ENCODE measurements around the gene ITPR2.

Gene ITPR2

GRCh38 chr12:26717757-26718156, 115.2 kb downstream of the ITPR2 start:
- H3K4me3 ChIP-seq (ENCODE audit: low read depth, low read length) = no peak overlapping the region
- no peak for DNase-seq
- H3K4me1 ChIP-seq = peaks cover 6% of the 10 kb centered on the region
- H3K9me3 ChIP-seq = no peaks in the 10 kb centered on the region
- peaks cover 3% of the 10 kb centered on the region; the same call in 1 of the 2 replicates for H3K27me3 ChIP-seq
- TF ChIP-seq CTCF (IDR thresholded peaks at IDR 0.05; ENCODE audit: low read depth, low read length) = no peak
- H3K36me3 ChIP-seq = no peaks in the 10 kb centered on the region

- Histone ChIP-seq H3K36me3 (no peaks in the 10 kb centered on the region), H3K4me1 (no peaks in the 10 kb centered on the region), H3K4me3 (ENCODE audit: low read depth, low read length) (no peak overlapping the region), H3K9me3 (no peaks in the 10 kb centered on the region), H3K27me3 (peaks cover 3% of the 10 kb centered on the region; the same call in 1 of the 2 replicates)
- TF ChIP-seq CTCF (IDR thresholded peaks at IDR 0.05; ENCODE audit: low read depth, low read length) = no peak
- DNase-seq = no peak
Measured at GRCh38 chr12:26715232-26715631, 117.8 kb downstream of the ITPR2 start.

GRCh38 chr12:26713885-26714383, 119.1 kb downstream of the ITPR2 start:
- no peak for DNase-seq
- Histone ChIP-seq H3K4me3 (ENCODE audit: low read depth, low read length) (no peak overlapping the region), H3K9me3 (no peaks in the 10 kb centered on the region), H3K27me3 (peaks cover 3% of the 10 kb centered on the region; the same call in 1 of the 2 replicates), H3K4me1 (no peaks in the 10 kb centered on the region), H3K36me3 (no peaks in the 10 kb centered on the region)
- no peak for TF ChIP-seq CTCF (IDR thresholded peaks at IDR 0.05; ENCODE audit: low read depth, low read length)

GRCh38 chr12:26712892-26713291, 120.1 kb downstream of the ITPR2 start:
- no peak overlapping the region for H3K4me3 ChIP-seq (ENCODE audit: low read depth, low read length)
- no peak for DNase-seq
- H3K4me1 ChIP-seq = no peaks in the 10 kb centered on the region
- no peaks in the 10 kb centered on the region for H3K9me3 ChIP-seq
- no peaks in the 10 kb centered on the region for H3K36me3 ChIP-seq
- 0 out of 2 replicates have a peak, but pooled peaks cover 3% of the 10 kb centered on the region for H3K27me3 ChIP-seq
- no peak for TF ChIP-seq CTCF (IDR thresholded peaks at IDR 0.05; ENCODE audit: low read depth, low read length)

- Histone ChIP-seq H3K27me3 (0 out of 2 replicates have a peak, but pooled peaks cover 3% of the 10 kb centered on the region), H3K9me3 (no peaks in the 10 kb centered on the region), H3K4me3 (ENCODE audit: low read depth, low read length) (no peak overlapping the region), H3K4me1 (no peaks in the 10 kb centered on the region), H3K36me3 (no peaks in the 10 kb centered on the region)
- no peak for TF ChIP-seq CTCF (IDR thresholded peaks at IDR 0.05; ENCODE audit: low read depth, low read length)
- DNase-seq = no peak
Measured at GRCh38 chr12:26711569-26711968, 121.4 kb downstream of the ITPR2 start.

GRCh38 chr12:26711072-26711471, 121.9 kb downstream of the ITPR2 start:
- no peaks in the 10 kb centered on the region for H3K36me3 ChIP-seq
- no peak for DNase-seq
- no peak overlapping the region for H3K4me3 ChIP-seq (ENCODE audit: low read depth, low read length)
- TF ChIP-seq CTCF (IDR thresholded peaks at IDR 0.05; ENCODE audit: low read depth, low read length) = no peak
- H3K9me3 ChIP-seq = no peaks in the 10 kb centered on the region
- no peaks in the 10 kb centered on the region for H3K4me1 ChIP-seq
- H3K27me3 ChIP-seq = 0 out of 2 replicates have a peak, but pooled peaks cover 3% of the 10 kb centered on the region
